Measurements from ENCODE around the gene ACYP2.

The ACYP2 gene

GRCh38 chr2:54350426-54350825 lies 235.0 kb downstream of the ACYP2 start:
- no peak overlapping the region for H3K27ac ChIP-seq
- no peak for TF ChIP-seq CTCF (conservative IDR thresholded peaks at IDR 0.05)

- no peak for TF ChIP-seq CTCF (conservative IDR thresholded peaks at IDR 0.05)
- no peak overlapping the region for H3K27ac ChIP-seq
Measured at GRCh38 chr2:54353216-54353615, 237.8 kb downstream of the ACYP2 start.

Data from VCaP (cell line).